Nucleus accumbens (tissue), 56 donors: ENCODE results near the gene DSTYK.
A peak's percentile ranks its signal among the peaks of the same experiment; 100 is the strongest.

Experiments
- DNase-seq, 56 donors: peaks; one replicate each; lab custom pipeline; 2025; lab: John Stamatoyannopoulos, UW

Gene DSTYK

DNA sequence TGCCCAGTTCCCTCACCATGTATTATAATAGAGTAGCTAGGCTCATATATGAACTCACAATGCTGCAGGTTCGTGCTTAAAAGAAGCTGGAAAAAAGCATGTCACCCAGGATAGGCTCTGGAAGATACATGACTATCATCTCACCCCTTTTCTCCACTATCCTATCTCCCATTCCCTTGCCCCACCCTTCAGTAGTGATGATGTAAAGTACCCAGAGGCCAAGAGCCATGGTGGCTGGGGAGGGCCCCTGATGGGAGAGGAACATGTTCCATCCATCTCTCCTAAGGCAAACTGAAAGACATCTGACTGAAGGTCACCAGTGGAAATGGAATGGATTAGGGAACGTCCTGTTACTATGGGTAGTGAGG is 69.4 kb downstream of the DSTYK start:
- peak in 1 of 56 donors; percentile 0 for DNase-seq

DNA sequence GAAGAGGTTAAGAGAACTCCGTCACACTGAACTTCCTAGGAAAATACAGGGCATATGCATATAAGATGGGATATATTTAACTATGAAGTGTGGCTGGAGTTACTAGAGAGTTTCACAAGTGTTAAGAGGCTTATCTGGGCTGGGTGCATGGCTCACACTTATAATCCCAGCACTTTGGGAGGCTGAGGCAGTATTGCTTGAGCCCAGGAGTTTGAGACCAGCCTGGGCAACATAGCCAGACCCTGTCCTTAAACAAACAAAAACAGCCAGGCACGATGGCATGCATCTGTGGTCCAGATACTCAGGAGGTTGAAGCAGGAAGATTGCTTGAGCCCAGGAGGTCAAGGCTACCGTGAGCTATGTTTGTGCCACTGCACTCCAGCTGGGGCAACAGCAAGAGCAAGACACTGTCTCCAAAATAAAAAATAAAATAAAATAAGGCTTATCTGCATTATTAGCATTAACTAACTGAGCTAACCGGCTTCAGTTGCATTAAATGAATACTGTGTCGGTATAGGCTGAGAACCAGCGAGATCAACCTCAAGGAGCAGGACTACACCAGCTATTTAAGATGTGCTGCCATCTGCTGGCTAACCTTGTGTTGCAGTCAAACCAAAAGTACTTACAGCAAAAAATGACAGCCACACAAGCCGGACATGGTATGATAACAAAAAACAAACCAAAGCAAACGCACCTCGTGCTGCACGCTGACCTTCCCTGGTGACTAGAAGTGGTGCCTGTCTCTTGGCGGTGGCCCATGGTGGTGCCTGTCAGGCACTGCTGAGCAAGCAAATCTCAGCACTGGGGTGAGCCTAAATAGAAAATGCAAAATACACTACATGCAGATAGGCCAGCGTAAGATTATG is 70.0 kb downstream of the DSTYK start:
- peak in 52 of 56 donors; percentile 2 to 89 (median 56) for DNase-seq

DNA sequence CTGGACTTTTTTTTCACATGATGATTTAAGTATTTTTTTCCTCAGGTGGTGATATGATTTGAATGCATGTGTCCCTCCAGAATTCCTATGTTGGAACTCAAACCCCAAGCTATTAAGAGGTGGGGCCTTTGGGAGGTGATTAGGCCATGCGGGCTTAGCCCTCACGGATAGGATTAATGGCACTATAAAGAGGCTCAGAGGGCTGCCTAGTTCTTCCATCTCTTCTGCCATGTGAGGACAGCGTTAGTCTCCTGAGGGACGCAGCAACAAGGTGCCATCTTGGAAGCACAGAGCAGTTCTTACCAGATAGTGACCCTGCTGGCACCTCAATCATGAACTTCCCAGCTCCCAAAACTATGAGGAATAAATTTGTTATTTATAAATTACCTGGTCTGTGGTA is 71.4 kb downstream of the DSTYK start:
- no peak for DNase-seq

DNA sequence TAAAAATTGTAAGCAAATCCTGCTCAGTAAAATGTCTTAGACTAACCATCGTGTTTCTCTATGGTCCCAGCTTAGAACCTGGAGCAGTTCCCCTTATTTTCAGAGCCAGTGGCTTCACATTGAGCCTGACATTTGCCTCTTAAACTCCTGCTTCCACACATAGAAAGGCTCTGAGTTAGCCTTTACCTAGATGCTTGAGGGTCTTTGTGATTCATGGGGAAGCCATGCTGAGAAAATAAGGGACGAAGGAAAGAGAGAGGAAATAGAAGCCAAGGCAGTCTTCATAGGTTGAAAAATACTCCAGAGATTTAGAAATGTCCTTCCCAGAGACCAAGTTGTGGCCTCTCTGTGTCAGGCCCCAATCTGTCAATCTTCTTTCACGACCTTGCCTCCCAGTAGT is 73.6 kb downstream of the DSTYK start:
- DNase-seq, result no peak

DNA sequence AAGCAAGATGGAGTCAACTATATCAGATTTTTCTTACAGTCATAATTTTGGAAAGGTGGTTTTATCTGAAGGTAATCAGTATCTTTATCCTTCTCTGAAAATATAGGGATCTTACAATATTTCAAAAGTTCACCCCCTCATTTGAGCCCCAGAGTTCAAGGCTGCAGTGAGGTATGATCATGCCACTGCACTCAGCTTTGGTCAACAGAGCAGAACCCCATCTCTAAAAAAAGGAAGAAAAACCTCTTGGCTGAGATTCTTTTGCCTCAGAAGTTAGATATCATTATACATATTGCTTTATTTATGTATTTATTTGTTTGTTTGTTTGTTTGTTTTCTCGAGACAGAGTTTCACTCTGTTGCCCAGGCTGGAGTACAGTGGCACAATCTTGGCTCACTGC is 78.2 kb downstream of the DSTYK start:
- DNase-seq, result no peak

DNA sequence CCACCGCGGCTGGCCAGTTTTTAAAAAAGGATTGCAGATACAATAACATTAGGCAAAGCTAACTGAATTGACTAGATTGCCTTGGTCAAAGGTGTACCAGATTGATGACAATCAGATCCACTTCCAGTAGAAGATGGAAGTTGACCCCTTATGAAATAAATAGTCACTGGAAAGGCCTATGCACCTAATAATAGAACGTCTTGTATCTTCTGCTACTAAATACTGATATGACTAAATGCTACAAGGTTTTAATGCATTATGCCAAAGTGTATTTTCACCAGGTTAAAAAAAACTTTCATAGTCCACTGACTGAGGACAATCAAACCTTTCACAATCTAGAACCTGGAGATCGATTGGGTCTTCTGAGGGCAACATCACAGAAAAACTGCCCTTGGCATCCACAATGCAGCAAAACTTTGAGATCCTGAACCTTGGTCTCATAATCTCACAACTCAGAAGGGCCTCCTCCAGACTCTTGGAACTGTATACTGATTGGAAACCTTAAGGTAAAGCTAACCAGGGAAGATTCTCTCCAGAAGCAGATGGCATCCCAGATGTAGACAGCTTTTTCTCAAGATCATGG is 82.0 kb downstream of the DSTYK start:
- no peak for DNase-seq

DNA sequence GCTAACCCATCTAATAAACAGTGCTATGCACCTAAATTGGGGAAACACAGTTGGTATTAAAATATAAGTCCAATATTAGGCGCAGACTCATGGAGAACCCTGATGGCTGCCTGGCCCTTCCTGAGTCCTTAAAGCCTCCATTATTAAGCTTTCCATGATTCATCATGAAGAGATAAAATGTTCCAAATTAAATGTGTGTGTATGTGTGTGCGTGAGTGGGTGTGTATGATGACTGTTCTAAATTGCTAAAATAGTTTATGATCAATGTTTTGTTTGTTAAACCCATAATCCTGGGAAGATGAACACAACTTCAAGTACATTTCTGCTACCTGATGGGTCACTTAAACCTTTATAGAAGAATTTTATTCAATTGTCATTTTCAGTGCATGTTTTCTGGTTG is 83.5 kb downstream of the DSTYK start:
- DNase-seq, result no peak

DNA sequence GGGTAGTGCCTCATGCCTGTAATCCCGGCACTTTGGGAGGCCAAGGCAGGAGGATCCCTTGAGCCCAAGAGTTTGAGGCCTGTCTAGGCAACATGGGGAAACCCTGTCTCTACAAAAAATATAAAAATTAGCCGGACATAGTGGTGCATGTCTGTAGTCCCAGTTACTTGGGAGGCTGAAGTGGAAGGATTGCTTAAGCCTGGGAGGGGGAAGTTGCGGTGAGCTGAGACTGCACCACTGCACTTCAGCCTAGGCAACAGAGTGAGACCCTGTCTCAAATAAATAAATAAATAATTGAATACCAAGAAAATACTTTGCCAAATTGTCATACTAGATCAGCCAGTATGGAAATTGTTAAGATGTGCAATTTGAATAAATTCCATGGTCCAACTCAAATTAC is 83.9 kb downstream of the DSTYK start:
- no peak for DNase-seq

DNA sequence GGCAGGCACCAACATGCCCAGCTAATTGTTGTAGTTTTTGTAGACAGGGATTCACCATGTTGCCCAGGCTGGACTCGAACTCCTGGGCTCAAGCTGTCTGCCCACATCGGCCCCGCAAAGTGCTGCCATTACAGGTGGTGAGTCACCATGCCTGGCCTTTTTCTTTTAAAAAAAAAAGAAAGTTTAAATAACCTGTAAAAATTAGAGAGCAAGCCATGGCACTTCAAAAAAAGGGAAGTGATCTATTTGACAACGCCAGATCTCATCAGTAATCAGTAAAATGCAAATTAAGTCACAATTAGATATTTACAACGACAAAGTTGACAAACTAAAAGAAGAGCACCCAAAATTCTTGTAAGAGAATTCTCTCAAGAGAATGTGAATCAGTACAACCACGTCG is 86.8 kb downstream of the DSTYK start:
- no peak for DNase-seq

DNA sequence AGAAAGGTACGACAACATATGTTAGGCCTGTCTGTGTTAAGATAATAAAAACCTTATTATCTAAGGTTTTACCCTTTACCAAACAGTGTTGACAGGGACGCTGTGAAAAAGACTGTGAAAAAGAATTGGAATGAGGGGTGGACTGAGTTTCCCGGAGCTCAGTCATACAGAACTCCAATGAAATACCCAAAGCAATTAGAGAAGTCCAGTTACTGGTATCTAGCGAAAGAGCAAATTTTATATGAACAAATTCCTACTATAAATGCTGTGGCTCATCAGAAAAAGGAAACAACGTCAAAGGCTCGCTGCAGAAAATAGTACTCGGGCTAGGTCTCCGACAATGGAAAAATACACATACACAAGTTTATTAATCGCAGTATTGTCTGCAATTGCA is 89.0 kb downstream of the DSTYK start:
- no peak for DNase-seq

DNA sequence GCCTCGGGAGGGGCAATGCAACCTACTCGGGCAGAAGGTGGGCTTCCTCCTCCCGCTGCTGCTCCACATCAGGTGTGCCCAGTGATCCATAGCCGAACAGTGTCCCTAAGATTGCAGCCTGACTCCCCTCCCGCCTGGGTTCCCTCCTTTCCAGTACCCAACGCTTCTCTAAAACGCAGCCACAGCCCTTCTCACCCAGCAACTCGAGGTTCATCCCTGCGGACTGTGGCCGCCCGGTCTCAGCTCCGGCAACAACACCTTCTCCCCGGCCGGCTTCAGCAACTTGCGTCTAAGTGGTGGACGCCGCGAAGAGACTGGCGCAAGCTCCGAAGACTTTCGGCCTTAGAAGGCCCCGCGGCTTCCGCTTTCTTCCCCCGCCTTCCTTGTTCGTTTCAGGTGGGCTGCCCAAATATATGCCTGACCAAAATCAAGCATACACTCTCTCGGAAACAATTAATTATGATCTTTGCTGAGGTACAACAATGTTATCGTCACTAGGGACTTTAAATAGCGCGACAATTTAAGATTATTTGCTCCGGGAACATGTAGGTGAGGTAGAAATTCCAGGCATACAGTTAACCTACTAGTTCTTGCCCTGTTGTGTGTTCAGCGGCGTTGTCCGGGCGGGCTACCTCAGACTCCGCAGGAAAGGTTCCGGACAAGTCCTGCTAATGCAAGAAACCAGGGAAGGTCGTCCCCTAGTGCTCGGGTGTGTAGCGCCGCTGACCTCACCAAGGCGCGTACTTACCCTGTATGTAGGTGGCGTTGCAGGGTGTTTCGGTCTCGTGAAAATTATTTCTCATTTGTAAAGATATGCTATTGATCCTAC is 89.6 kb downstream of the DSTYK start, which contains the start of gene RBBP5:
TSS of gene RBBP5 (minus strand) at position 319 of the 829 bp plus-strand sequence. CDS start at position 214, 105 bp downstream.
- peak; percentile 57 to 98 (median 90) for DNase-seq

DNA sequence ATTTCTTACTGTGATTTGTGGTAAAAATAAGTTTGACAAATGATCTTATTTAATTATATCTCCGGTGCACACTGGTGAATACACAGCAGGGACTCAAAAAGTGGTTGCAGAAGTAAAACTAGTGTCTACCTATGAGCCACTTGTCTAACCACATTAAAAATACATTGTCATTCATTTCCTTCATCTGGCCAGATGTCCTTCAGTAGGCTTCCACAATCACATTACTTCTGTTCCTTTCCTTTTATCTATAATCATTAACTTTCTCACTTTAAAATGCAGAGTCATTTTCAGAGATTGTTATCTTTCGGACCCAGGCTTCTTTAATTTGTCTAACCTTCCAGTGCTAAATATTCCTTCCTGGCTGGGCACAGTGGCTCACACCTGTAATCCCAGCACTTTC is 92.8 kb downstream of the DSTYK start:
- no peak for DNase-seq

DNA sequence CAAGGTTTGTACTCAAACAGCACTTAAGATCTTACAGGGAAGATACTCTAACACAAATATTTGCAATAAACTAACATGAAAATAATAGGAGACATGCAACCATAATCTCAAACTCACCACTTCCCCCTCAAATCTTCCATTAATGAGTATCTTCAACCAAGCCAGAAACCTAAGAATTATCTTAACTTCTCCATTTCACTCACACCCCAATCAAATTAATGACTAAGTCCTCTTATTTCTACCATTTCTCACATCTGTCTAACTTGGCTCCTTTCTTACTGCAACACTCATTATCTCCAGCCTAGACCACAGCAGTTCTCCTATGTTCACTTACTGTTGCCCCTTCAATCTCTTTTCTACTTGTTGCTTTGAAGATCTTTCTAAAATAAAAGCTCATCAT is 100.1 kb downstream of the DSTYK start:
- DNase-seq, result no peak

DNA sequence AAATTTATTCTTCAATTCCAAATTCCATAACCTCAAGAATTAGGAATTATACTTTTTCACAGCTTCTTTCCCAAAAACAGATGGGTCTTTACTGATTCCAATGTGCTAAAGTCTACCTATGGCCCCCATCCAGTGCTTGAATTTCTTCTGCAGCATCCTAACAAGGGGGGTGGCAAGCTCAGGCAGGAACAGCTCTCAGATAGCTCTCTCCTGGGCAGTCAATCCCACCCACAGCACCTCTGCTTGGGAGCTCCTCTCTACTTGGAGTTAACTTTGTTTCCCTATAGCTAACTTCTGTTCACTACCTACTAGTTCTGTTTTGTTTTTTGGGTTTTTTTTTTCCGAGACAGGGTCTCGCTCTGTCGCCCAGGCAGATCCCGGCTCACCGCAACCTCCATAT is 101.8 kb downstream of the DSTYK start:
- no peak for DNase-seq

DNA sequence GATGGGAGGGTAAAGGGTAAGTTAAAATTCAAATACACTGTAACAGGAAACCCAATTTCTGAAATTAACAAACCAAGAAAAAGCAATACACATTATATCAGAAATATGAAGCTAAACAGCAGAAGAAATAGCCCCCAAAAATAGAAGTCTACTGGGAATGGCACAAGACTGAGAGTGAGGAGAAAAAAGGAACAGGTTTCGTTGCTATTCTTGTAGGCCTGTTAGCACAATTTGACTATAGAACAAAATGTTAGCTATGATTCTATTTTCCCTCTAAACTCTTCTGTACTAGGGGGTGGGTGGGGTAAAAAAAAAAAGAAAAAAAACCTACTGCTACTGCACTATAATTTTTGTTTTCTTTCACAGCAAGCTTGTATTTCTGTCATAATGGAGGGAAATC is 102.2 kb downstream of the DSTYK start:
- no peak for DNase-seq

DNA sequence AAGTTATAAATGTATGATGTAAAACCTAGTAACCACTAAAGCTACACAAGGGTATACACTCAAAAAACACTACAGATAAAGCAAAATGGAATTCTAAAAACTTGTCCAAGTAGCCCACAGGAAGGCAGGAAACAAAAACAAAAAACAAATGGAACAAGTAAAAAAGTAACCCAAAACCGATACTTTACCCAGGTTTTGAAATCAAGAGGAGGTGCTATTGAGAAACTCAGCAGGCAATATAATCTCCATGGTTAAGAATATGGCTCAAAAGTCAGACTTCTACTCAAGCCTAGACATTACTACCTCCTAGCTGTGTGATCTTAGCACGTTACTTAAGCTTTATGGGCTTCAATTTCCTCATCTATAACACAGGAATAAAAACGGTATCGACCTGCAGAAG is 103.0 kb downstream of the DSTYK start:
- no peak for DNase-seq

DNA sequence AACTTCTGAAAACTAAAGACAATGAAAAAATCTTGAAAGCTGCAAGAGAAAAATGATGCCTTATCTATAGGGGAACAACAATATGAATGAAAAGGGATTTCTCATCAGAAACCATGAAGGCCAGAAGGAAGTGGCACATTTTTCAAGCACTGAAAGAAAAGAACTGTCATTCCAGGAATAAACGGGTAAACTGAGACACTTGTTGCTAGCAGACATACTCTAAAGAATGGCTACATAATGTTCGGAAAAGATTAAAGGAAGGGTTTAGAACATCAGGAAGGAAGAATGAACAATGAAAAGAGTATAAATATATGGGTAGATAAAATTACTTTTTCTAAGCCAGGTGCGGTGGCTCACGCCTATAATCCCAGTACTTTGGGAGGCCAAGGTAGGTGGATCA is 104.2 kb downstream of the DSTYK start:
- no peak for DNase-seq

DNA sequence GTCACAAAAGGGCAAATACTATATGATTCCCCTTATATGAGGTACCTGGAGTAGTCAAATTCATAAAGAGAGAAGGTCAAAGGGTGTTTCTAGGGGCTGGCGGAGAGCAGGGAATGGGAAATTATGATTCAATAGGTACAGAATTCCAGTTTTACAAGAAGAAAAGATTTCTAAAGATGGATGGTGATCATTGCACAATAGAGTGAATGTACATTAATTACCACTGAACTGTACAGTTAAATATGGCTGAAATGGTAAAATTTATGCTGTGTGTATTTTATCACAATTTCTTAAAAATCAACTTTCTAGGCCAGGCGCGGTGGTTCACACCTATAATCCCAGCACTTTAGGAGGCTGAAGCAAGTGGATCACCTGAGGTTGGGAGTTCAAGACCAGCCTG is 109.1 kb downstream of the DSTYK start:
- DNase-seq, result no peak

DNA sequence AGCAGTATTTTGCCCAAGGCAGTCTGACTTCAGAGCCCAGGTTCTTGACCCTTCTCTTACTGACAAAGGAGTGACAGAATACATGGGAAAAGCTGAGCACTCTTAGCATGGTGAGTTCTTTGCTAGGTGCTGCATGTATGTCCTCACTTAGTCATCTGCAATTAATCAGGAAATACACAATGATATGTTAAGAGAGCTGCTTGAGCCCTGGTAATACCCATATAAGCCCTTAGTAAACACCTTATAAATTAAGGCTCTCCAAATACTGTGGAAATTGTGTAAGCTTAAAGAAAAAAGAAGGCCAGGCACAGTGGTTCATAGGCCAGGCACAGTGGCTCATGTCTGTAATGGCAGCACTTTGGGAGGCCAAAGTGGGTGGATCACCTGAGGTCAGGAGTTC is 113.3 kb downstream of the DSTYK start:
- no peak for DNase-seq

DNA sequence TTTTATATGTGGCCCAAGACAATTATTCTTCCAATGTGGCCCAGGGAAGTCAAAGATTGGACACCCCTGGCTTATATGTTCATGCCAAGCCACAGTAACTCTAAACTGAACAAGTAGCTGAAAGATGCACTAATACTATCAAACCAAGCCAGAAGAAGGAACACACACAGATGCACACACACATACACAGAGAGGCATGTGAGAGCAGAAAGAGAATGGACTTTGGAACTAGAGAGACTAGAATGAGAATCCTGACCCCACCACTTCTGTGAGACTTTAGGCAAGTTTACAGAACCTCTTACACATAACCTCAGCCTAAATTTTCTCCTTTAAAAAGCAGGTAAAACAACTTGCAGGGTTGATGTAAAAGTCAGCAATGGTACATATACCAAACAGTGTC is 116.1 kb downstream of the DSTYK start:
- no peak for DNase-seq
